WTC11 (cell line): ENCODE results near the gene BBS12. TPM values are rescaled to one million over a fixed set of nuclear protein-coding genes. Genes with fewer than 3 reads are reported as not detected.

ENCODE experiments used
- ATAC-seq: fragments of 200-7000 bp; cut with Tn5 transposase; 2 replicates; pipeline ENCODE4 v1.10.0; 2021; ENCODE audit warnings: mild to moderate bottlenecking, moderate library complexity
- CTCF ChIA-PET: fragments of 300-600 bp; sonication (Branson Sonifier 250); formaldehyde crosslinking; loops from one replicate; lab custom pipeline; 2021; ENCODE audit warnings: antibody characterized with exemption; lab: Charles Lee
- POLR2A ChIA-PET: fragments of 350-600 bp; sonication (Branson Sonifier 250); formaldehyde crosslinking; loops from one replicate; lab custom pipeline; 2021; ENCODE audit warnings: antibody characterized with exemption; lab: Charles Lee
- DNase-seq: peaks from one replicate; pipeline ENCODE4 v3.0.0; 2021; ENCODE audit warnings: low spot score
- H3K27ac Mint-ChIP-seq: 2 replicates; pipeline ENCODE4 v1.8.0; 2021; ENCODE audit warnings: mixed read lengths
- H3K27me3 Mint-ChIP-seq: 2 replicates; pipeline ENCODE4 v1.8.0; 2021; ENCODE audit warnings: low read depth, mild to moderate bottlenecking, moderate library complexity, mixed read lengths
- H3K36me3 Mint-ChIP-seq: 2 replicates; pipeline ENCODE4 v1.8.0; 2021; ENCODE audit warnings: mixed read lengths
- H3K4me1 Mint-ChIP-seq: 2 replicates; pipeline ENCODE4 v1.8.0; 2022; ENCODE audit warnings: mixed read lengths
- H3K4me3 Mint-ChIP-seq: 2 replicates; pipeline ENCODE4 v1.8.0; 2021; ENCODE audit warnings: mild to moderate bottlenecking, moderate library complexity, mixed read lengths
- H3K9me3 Mint-ChIP-seq: 2 replicates; pipeline ENCODE4 v1.8.0; 2021; ENCODE audit warnings: mixed read lengths
- CBFB ChIP-seq: sonication (generic); formaldehyde crosslinking; IDR thresholded peaks from 2 replicates; pipeline ENCODE4 v1.8.1; 2022; ENCODE audit warnings: mild to moderate bottlenecking, low read depth, missing genetic modification reagents
- E2F5 ChIP-seq: sonication (generic); formaldehyde crosslinking; IDR thresholded peaks from 2 replicates; pipeline ENCODE4 v1.8.1; 2022; ENCODE audit warnings: mild to moderate bottlenecking, moderate library complexity, missing genetic modification reagents
- ESRRA ChIP-seq: sonication (generic); formaldehyde crosslinking; IDR thresholded peaks from 2 replicates; pipeline ENCODE4 v1.8.1; 2022; ENCODE audit warnings: mild to moderate bottlenecking, missing genetic modification reagents, borderline replicate concordance
- FOXK1 ChIP-seq: sonication (generic); formaldehyde crosslinking; IDR thresholded peaks from 2 replicates; pipeline ENCODE4 v1.8.0; 2022; ENCODE audit warnings: mild to moderate bottlenecking, moderate library complexity, missing genetic modification reagents
- GABPB1 ChIP-seq: sonication (generic); formaldehyde crosslinking; IDR thresholded peaks from 2 replicates; pipeline ENCODE4 v1.8.1; 2023; ENCODE audit warnings: mild to moderate bottlenecking, missing genetic modification reagents
- GTF2I ChIP-seq: fragments of 250-450 bp; sonication (Bioruptor Pico); conservative IDR thresholded peaks from 2 replicates; pipeline ENCODE4 v1.4.0; 2021; ENCODE audit warnings: mild to moderate bottlenecking
- HMGXB4 ChIP-seq: sonication (generic); formaldehyde crosslinking; IDR thresholded peaks from 2 replicates; pipeline ENCODE4 v1.8.1; 2023; ENCODE audit warnings: mild to moderate bottlenecking, moderate library complexity, missing genetic modification reagents
- JAZF1 ChIP-seq: fragments of 250-450 bp; sonication (Bioruptor Pico); IDR thresholded peaks from 2 replicates; pipeline ENCODE4 v1.9.0; 2021; ENCODE audit warnings: moderate library complexity, mild to moderate bottlenecking, inconsistent platforms
- MLX ChIP-seq: sonication (generic); formaldehyde crosslinking; IDR thresholded peaks from 2 replicates; pipeline ENCODE4 v1.8.1; 2023; ENCODE audit warnings: mild to moderate bottlenecking, missing genetic modification reagents, moderate library complexity
- NFYB ChIP-seq: sonication (generic); formaldehyde crosslinking; conservative IDR thresholded peaks from 2 replicates; pipeline ENCODE4 v1.8.0; 2022; ENCODE audit warnings: low read depth, missing genetic modification reagents
- PRDM15 ChIP-seq: sonication (generic); formaldehyde crosslinking; IDR thresholded peaks from 2 replicates; pipeline ENCODE4 v1.8.0; 2022; ENCODE audit warnings: missing genetic modification reagents
- PREB ChIP-seq: sonication (generic); formaldehyde crosslinking; IDR thresholded peaks from 2 replicates; pipeline ENCODE4 v1.8.1; 2022; ENCODE audit warnings: mild to moderate bottlenecking, missing genetic modification reagents, moderate library complexity, borderline replicate concordance
- SMAD3 ChIP-seq: sonication (generic); formaldehyde crosslinking; IDR thresholded peaks from 2 replicates; pipeline ENCODE4 v1.8.0; 2022; ENCODE audit warnings: missing genetic modification reagents, mild to moderate bottlenecking, borderline replicate concordance
- TP53 ChIP-seq: sonication (generic); formaldehyde crosslinking; IDR thresholded peaks from 2 replicates; pipeline ENCODE4 v1.8.1; 2023; ENCODE audit warnings: mild to moderate bottlenecking, missing genetic modification reagents
- ZBTB21 ChIP-seq: sonication (generic); formaldehyde crosslinking; IDR thresholded peaks from 2 replicates; pipeline ENCODE4 v1.8.1; 2023; ENCODE audit warnings: mild to moderate bottlenecking, missing genetic modification reagents, borderline replicate concordance
- ZNF396 ChIP-seq: fragments of 250-450 bp; sonication (Bioruptor Pico); IDR thresholded peaks from 2 replicates; pipeline ENCODE4 v1.8.0; 2021; ENCODE audit warnings: mild to moderate bottlenecking, moderate library complexity, borderline replicate concordance
- total RNA-seq: library from RNA; stranded (reverse); gene quantifications from 3 replicates; pipeline ENCODE4 v1.2.3, GENCODE V29; 2021
- TF ChIP-seq, protein P1 (sequence below): sonication (generic); formaldehyde crosslinking; IDR thresholded peaks from 2 replicates; pipeline ENCODE4 v1.8.0; 2023; ENCODE audit warnings: mild to moderate bottlenecking, missing genetic modification reagents
- TF ChIP-seq, protein P2 (sequence below): sonication (generic); formaldehyde crosslinking; conservative IDR thresholded peaks from 2 replicates; pipeline ENCODE4 v1.8.1; 2022; ENCODE audit warnings: mild to moderate bottlenecking, missing genetic modification reagents
- TF ChIP-seq, protein P3 (sequence below): sonication (generic); formaldehyde crosslinking; IDR thresholded peaks from 2 replicates; pipeline ENCODE4 v1.8.1; 2022; ENCODE audit warnings: low read depth, mild to moderate bottlenecking, moderate library complexity, missing genetic modification reagents, borderline replicate concordance
- TF ChIP-seq, protein P4 (sequence below): fragments of 250-450 bp; sonication (Bioruptor Pico); IDR thresholded peaks from 2 replicates; pipeline ENCODE4 v1.9.0; 2021; ENCODE audit warnings: mild to moderate bottlenecking

Gene BBS12
- total RNA-seq, 1 experiment from 2014 or later = 2.7 TPM

DNA sequence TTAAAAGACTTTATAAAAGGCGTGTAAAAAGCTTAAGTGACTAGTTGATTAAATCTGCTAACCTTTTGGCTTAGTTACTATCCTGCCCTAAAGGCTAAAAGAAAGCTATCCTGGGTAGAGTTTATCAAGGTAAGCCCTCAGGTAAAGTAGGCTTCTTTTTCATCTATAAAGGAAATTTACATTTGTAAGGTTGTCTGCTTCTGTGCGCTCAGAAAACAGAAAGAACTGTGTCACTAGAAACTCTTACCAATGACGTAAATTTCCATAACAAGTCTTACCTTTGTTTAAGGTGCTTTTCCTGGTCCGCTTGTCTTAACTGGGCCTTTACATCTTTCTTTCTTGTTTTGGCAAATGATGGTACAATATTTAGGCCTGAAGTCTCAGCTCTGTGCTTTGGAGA is 56.4 kb downstream of the BBS12 start (continued):
- TF ChIP-seq CBFB = no peak

GRCh38 chr4:122793811-122794210 is 61.3 kb downstream of the BBS12 start:
- TF ChIP-seq E2F5 = no peak
- no peak for TF ChIP-seq GTF2I (CRISPR knock-in tag)
- TF ChIP-seq, protein P1, sequence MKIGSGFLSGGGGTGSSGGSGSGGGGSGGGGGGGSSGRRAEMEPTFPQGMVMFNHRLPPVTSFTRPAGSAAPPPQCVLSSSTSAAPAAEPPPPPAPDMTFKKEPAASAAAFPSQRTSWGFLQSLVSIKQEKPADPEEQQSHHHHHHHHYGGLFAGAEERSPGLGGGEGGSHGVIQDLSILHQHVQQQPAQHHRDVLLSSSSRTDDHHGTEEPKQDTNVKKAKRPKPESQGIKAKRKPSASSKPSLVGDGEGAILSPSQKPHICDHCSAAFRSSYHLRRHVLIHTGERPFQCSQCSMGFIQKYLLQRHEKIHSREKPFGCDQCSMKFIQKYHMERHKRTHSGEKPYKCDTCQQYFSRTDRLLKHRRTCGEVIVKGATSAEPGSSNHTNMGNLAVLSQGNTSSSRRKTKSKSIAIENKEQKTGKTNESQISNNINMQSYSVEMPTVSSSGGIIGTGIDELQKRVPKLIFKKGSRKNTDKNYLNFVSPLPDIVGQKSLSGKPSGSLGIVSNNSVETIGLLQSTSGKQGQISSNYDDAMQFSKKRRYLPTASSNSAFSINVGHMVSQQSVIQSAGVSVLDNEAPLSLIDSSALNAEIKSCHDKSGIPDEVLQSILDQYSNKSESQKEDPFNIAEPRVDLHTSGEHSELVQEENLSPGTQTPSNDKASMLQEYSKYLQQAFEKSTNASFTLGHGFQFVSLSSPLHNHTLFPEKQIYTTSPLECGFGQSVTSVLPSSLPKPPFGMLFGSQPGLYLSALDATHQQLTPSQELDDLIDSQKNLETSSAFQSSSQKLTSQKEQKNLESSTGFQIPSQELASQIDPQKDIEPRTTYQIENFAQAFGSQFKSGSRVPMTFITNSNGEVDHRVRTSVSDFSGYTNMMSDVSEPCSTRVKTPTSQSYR (CRISPR knock-in tag) = no peak
- no peak for TF ChIP-seq HMGXB4 (CRISPR knock-in tag)
- TF ChIP-seq SMAD3 (CRISPR knock-in tag) = no peak
- no peak for TF ChIP-seq TP53 (CRISPR knock-in tag)
- no peak for TF ChIP-seq JAZF1 (CRISPR knock-in tag)
- TF ChIP-seq, protein P2, sequence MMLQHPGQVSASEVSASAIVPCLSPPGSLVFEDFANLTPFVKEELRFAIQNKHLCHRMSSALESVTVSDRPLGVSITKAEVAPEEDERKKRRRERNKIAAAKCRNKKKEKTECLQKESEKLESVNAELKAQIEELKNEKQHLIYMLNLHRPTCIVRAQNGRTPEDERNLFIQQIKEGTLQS (CRISPR knock-in tag) = no peak
- no peak for TF ChIP-seq FOXK1 (CRISPR knock-in tag)
- TF ChIP-seq ESRRA (CRISPR knock-in tag) = no peak
- no peak for TF ChIP-seq MLX (CRISPR knock-in tag)
- TF ChIP-seq PREB (CRISPR knock-in tag) = no peak
- no peak for TF ChIP-seq PRDM15
- TF ChIP-seq, protein P3, sequence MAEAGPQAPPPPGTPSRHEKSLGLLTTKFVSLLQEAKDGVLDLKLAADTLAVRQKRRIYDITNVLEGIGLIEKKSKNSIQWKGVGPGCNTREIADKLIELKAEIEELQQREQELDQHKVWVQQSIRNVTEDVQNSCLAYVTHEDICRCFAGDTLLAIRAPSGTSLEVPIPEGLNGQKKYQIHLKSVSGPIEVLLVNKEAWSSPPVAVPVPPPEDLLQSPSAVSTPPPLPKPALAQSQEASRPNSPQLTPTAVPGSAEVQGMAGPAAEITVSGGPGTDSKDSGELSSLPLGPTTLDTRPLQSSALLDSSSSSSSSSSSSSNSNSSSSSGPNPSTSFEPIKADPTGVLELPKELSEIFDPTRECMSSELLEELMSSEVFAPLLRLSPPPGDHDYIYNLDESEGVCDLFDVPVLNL (CRISPR knock-in tag) = no peak
- TF ChIP-seq ZNF396 (CRISPR knock-in tag) = no peak
- TF ChIP-seq, protein P4, sequence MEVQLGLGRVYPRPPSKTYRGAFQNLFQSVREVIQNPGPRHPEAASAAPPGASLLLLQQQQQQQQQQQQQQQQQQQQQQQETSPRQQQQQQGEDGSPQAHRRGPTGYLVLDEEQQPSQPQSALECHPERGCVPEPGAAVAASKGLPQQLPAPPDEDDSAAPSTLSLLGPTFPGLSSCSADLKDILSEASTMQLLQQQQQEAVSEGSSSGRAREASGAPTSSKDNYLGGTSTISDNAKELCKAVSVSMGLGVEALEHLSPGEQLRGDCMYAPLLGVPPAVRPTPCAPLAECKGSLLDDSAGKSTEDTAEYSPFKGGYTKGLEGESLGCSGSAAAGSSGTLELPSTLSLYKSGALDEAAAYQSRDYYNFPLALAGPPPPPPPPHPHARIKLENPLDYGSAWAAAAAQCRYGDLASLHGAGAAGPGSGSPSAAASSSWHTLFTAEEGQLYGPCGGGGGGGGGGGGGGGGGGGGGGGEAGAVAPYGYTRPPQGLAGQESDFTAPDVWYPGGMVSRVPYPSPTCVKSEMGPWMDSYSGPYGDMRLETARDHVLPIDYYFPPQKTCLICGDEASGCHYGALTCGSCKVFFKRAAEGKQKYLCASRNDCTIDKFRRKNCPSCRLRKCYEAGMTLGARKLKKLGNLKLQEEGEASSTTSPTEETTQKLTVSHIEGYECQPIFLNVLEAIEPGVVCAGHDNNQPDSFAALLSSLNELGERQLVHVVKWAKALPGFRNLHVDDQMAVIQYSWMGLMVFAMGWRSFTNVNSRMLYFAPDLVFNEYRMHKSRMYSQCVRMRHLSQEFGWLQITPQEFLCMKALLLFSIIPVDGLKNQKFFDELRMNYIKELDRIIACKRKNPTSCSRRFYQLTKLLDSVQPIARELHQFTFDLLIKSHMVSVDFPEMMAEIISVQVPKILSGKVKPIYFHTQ = no peak
- TF ChIP-seq NFYB (CRISPR knock-in tag) = no peak
- no peak for TF ChIP-seq GABPB1 (CRISPR knock-in tag)
- no peak for TF ChIP-seq ZBTB21
- peaks cover 5% of the 10 kb centered on the region for H3K9me3 Mint-ChIP-seq
- ChIA-PET CTCF (no interaction called here), POLR2A (no interaction called here)
- DNase-seq (no peak), ATAC-seq (no peak)
- no peaks in the 10 kb centered on the region for H3K27me3 Mint-ChIP-seq
- H3K36me3 Mint-ChIP-seq = peaks cover 15% of the 10 kb centered on the region
- H3K4me1 Mint-ChIP-seq = peaks cover 74% of the 10 kb centered on the region
- H3K27ac Mint-ChIP-seq = no peak overlapping the region
- no peak overlapping the region for H3K4me3 Mint-ChIP-seq
